Glutamatergic neuron (in vitro differentiated cells): ENCODE results near the gene GNG7. TPM values are rescaled to one million over a fixed set of nuclear protein-coding genes. Genes with fewer than 3 reads are reported as not detected.
"Not testable (repeated sequence)": the region's sequence is repeated elsewhere in the genome, so short reads cannot be mapped to it uniquely, and the experiment has no call there.

Experiments
- DNase-seq: peaks from one replicate; pipeline ENCODE4 v3.0.0; 2022
- H3K27ac Mint-ChIP-seq: one replicate; pipeline ENCODE4 v1.8.0; 2020; ENCODE audit warnings: mild to moderate bottlenecking, mixed read lengths, inconsistent platforms; ENCODE audit not compliant: unreplicated experiment
- H3K27me3 Mint-ChIP-seq: one replicate; pipeline ENCODE4 v1.8.0; 2020; ENCODE audit warnings: mild to moderate bottlenecking, moderate library complexity, mixed read lengths, inconsistent platforms; ENCODE audit not compliant: unreplicated experiment
- H3K36me3 Mint-ChIP-seq: one replicate; pipeline ENCODE4 v1.8.0; 2020; ENCODE audit warnings: mild to moderate bottlenecking, mixed read lengths, inconsistent platforms; ENCODE audit not compliant: unreplicated experiment
- H3K4me1 Mint-ChIP-seq: one replicate; pipeline ENCODE4 v1.8.0; 2020; ENCODE audit warnings: mild to moderate bottlenecking, low read depth, mixed read lengths, inconsistent platforms; ENCODE audit not compliant: unreplicated experiment
- H3K4me3 Mint-ChIP-seq: one replicate; pipeline ENCODE4 v1.8.0; 2020; ENCODE audit warnings: mild to moderate bottlenecking, mixed read lengths, inconsistent platforms; ENCODE audit not compliant: unreplicated experiment
- H3K9me3 Mint-ChIP-seq: one replicate; pipeline ENCODE4 v1.8.0; 2020; ENCODE audit warnings: mild to moderate bottlenecking, moderate library complexity, mixed read lengths, inconsistent platforms; ENCODE audit not compliant: unreplicated experiment
- CTCF ChIP-seq: fragments of 200-600 bp; sonication (generic); IDR thresholded peaks from one replicate; pipeline ENCODE4 v1.5.0; 2021; ENCODE audit not compliant: partially characterized antibody, unreplicated experiment
- total RNA-seq: library from RNA; stranded (reverse); fragmentation: NEBNext Ultra II Directional; extraction: Animal tissue kit (Norgen Biotek cat#: 25700); gene quantifications from one replicate; pipeline ENCODE4 v1.2.1, GENCODE V29; 2021; ENCODE audit not compliant: unreplicated experiment

Gene GNG7
- total RNA-seq, 1 donor from 2014 or later = 8.0 TPM

- H3K36me3 Mint-ChIP-seq = no peaks in the 10 kb centered on the region
- H3K4me3 Mint-ChIP-seq = no peak overlapping the region
- TF ChIP-seq CTCF = no peak
- DNase-seq = no peak
- H3K27ac Mint-ChIP-seq = no peak overlapping the region
- H3K27me3 Mint-ChIP-seq = peaks cover 8% of the 10 kb centered on the region
- peaks cover 2% of the 10 kb centered on the region for H3K9me3 Mint-ChIP-seq
- H3K4me1 Mint-ChIP-seq = no peaks in the 10 kb centered on the region
Measured at GRCh38 chr19:2680808-2681207, 21.7 kb downstream of the GNG7 start.

GRCh38 chr19:2679439-2679838 lies 23.1 kb downstream of the GNG7 start:
- H3K4me1 Mint-ChIP-seq = no peaks in the 10 kb centered on the region
- peaks cover 2% of the 10 kb centered on the region for H3K9me3 Mint-ChIP-seq
- TF ChIP-seq CTCF = no peak
- H3K27me3 Mint-ChIP-seq = peaks cover 11% of the 10 kb centered on the region
- no peaks in the 10 kb centered on the region for H3K36me3 Mint-ChIP-seq
- DNase-seq = no peak
- no peak overlapping the region for H3K27ac Mint-ChIP-seq
- no peak overlapping the region for H3K4me3 Mint-ChIP-seq

GRCh38 chr19:2678948-2679347 lies 23.5 kb downstream of the GNG7 start:
- H3K27me3 Mint-ChIP-seq = peaks cover 11% of the 10 kb centered on the region
- not testable (repeated sequence) for H3K36me3 Mint-ChIP-seq, H3K4me3 Mint-ChIP-seq, DNase-seq, H3K27ac Mint-ChIP-seq, H3K4me1 Mint-ChIP-seq, H3K9me3 Mint-ChIP-seq

- H3K27me3 Mint-ChIP-seq = peaks cover 7% of the 10 kb centered on the region
- no peaks in the 10 kb centered on the region for H3K4me1 Mint-ChIP-seq
- H3K27ac Mint-ChIP-seq = no peak overlapping the region
- no peaks in the 10 kb centered on the region for H3K36me3 Mint-ChIP-seq
- TF ChIP-seq CTCF = no peak
- H3K9me3 Mint-ChIP-seq = peaks cover 2% of the 10 kb centered on the region
- no peak for DNase-seq
- H3K4me3 Mint-ChIP-seq = no peak overlapping the region
Measured at GRCh38 chr19:2678044-2678671, 24.3 kb downstream of the GNG7 start.

- Mint-ChIP-seq H3K9me3 (no peaks in the 10 kb centered on the region), H3K27ac (no peak overlapping the region), H3K4me1 (no peaks in the 10 kb centered on the region), H3K27me3 (peaks cover 6% of the 10 kb centered on the region), H3K36me3 (no peaks in the 10 kb centered on the region), H3K4me3 (no peak overlapping the region)
- DNase-seq = no peak
- TF ChIP-seq CTCF = no peak
Measured at GRCh38 chr19:2676823-2677222, 25.7 kb downstream of the GNG7 start.
